SU-DHL-6 (cell line): ENCODE data around the gene NPFF.

ENCODE experiments used
- H2AFZ ChIP-seq: fragments of 200-600 bp; sonication (generic); 2 replicates; pipeline ENCODE4 v1.6.1; 2014; ENCODE audit warnings: low read depth, mild to moderate bottlenecking, moderate library complexity, mixed read lengths, antibody characterized with exemption, low read length; ENCODE audit not compliant: severe bottlenecking
- H3F3A ChIP-seq: fragments of 200-600 bp; shearing (Covaris generic); 2 replicates; pipeline ENCODE4 v1.6.0; 2016; ENCODE audit warnings: antibody characterized with exemption, mild to moderate bottlenecking; ENCODE audit not compliant: insufficient read depth
- H3K27ac ChIP-seq: fragments of 200-600 bp; sonication (generic); 2 replicates; pipeline ENCODE4 v1.5.1; 2016; ENCODE audit warnings: low read depth, mild to moderate bottlenecking, low read length, moderate library complexity, mixed read lengths
- H3K27me3 ChIP-seq: fragments of 200-600 bp; sonication (generic), shearing (Covaris generic); 2 replicates; pipeline ENCODE4 v1.6.0; 2014; ENCODE audit warnings: mild to moderate bottlenecking, low read length
- H3K36me3 ChIP-seq: fragments of 200-600 bp; sonication (generic); 2 replicates; pipeline ENCODE4 v1.6.1; 2014; ENCODE audit warnings: mild to moderate bottlenecking, low read length, mixed read lengths
- H3K4me2 ChIP-seq: fragments of 300-600, 200-600 bp; shearing (Covaris generic), sonication (generic); 2 replicates; pipeline ENCODE4 v1.6.0; 2014; ENCODE audit warnings: low read length, low read depth, mild to moderate bottlenecking; ENCODE audit not compliant: poor library complexity, severe bottlenecking
- H3K4me3 ChIP-seq: fragments of 200-600 bp; sonication (generic); 2 replicates; pipeline ENCODE4 v1.5.1; 2014; ENCODE audit warnings: antibody characterized with exemption, low read length, mild to moderate bottlenecking, mixed read lengths; ENCODE audit not compliant: insufficient read depth, poor library complexity, severe bottlenecking
- H3K79me2 ChIP-seq: fragments of 200-600 bp; sonication (generic); 2 replicates; pipeline ENCODE4 v1.6.1; 2014; ENCODE audit warnings: mild to moderate bottlenecking, low read length, moderate library complexity; ENCODE audit not compliant: insufficient read depth
- H3K9ac ChIP-seq: fragments of 200-600 bp; sonication (generic); 2 replicates; pipeline ENCODE4 v1.7.0; 2014; ENCODE audit warnings: mild to moderate bottlenecking, low read length
- H3K9me2 ChIP-seq: fragments of 200-600 bp; sonication (generic); replicated peaks from 2 replicates; pipeline ENCODE4 v1.6.1; 2014; ENCODE audit warnings: low read length; ENCODE audit not compliant: insufficient read depth
- H3K9me3 ChIP-seq: fragments of 200-600 bp; sonication (generic); 2 replicates; pipeline ENCODE4 v1.6.1; 2014; ENCODE audit warnings: low read length, mixed read lengths; ENCODE audit not compliant: insufficient read depth
- H4K20me1 ChIP-seq: fragments of 200-600 bp; sonication (generic); 2 replicates; pipeline ENCODE4 v1.6.1; 2014; ENCODE audit warnings: low read depth, mild to moderate bottlenecking, antibody characterized with exemption, low read length, moderate library complexity, mixed read lengths
- CTCF ChIP-seq: fragments of 200-600 bp; sonication (generic); IDR thresholded peaks from one replicate; pipeline ENCODE4 v1.5.1; 2017; ENCODE audit warnings: antibody characterized with exemption, mild to moderate bottlenecking, low read length, moderate library complexity; ENCODE audit not compliant: insufficient read depth, poor library complexity, severe bottlenecking
- EZH2phosphoT487 ChIP-seq: fragments of 200-600 bp; sonication (generic), shearing (Covaris generic); conservative IDR thresholded peaks from 2 replicates; pipeline ENCODE4 v1.6.1; 2018; ENCODE audit warnings: mild to moderate bottlenecking, antibody characterized with exemption, low read length, moderate library complexity, mixed read lengths

Gene NPFF

GRCh38 chr12:53506881-53507602 lies at the start of gene NPFF:
Gene NPFF, minus strand, starts transcription at chr12:53507484. Its CDS starts 10 bp downstream, at chr12:53507474.
- no peak for TF ChIP-seq EZH2phosphoT487
- no peak for TF ChIP-seq CTCF
- Histone ChIP-seq H3K36me3 (no peaks in the 10 kb centered on the region), H3K79me2 (peaks cover 6% of the 10 kb centered on the region), H2AFZ (no peak within 1 kb of the TSS), H3K9ac (no peak within 1 kb of the TSS), H3K27ac (no peak within 1 kb of the TSS), H3K4me2 (no peak within 1 kb of the TSS), H3K9me3 (no peaks in the 10 kb centered on the region), H4K20me1 (no peaks in the 10 kb centered on the region), H3F3A (no peaks in the 10 kb centered on the region), H3K9me2 (no peaks in the 10 kb centered on the region), H3K27me3 (no peaks in the 10 kb centered on the region), H3K4me3 (no peak within 1 kb of the TSS)

- TF ChIP-seq EZH2phosphoT487 = no peak
- TF ChIP-seq CTCF = no peak
- Histone ChIP-seq H3K4me2 (no peak overlapping the region), H3K9me2 (no peaks in the 10 kb centered on the region), H3F3A (no peaks in the 10 kb centered on the region), H3K27me3 (no peaks in the 10 kb centered on the region), H3K36me3 (no peaks in the 10 kb centered on the region), H2AFZ (no peak overlapping the region), H3K4me3 (no peak overlapping the region), H3K27ac (no peak overlapping the region), H3K9me3 (no peaks in the 10 kb centered on the region), H3K9ac (no peak overlapping the region), H4K20me1 (no peaks in the 10 kb centered on the region), H3K79me2 (no peaks in the 10 kb centered on the region)
These were observed 45.4 kb upstream of the NPFF start for GRCh38 chr12:53552361-53553327.

- H3K4me3 ChIP-seq = no peak overlapping the region
- no peaks in the 10 kb centered on the region for H3F3A ChIP-seq
- H3K9ac ChIP-seq = no peak overlapping the region
- H3K9me2 ChIP-seq = no peaks in the 10 kb centered on the region
- H3K36me3 ChIP-seq = no peaks in the 10 kb centered on the region
- H3K27me3 ChIP-seq = no peaks in the 10 kb centered on the region
- no peaks in the 10 kb centered on the region for H3K79me2 ChIP-seq
- H3K4me2 ChIP-seq = no peak overlapping the region
- no peaks in the 10 kb centered on the region for H4K20me1 ChIP-seq
- TF ChIP-seq CTCF = no peak
- TF ChIP-seq EZH2phosphoT487 = no peak
- no peaks in the 10 kb centered on the region for H3K9me3 ChIP-seq
- H2AFZ ChIP-seq = no peak overlapping the region
- no peak overlapping the region for H3K27ac ChIP-seq
These were observed 44.6 kb upstream of the NPFF start for GRCh38 chr12:53551889-53552291.
